Nephron progenitor cell (in vitro differentiated cells): ENCODE results near the gene COL5A1.
A peak's percentile ranks its signal among the peaks of the same experiment; 100 is the strongest.

Experiments
- DNase-seq: peaks from one replicate; pipeline ENCODE4 v3.0.0; 2021
- H3K27ac Mint-ChIP-seq: 2 replicates; pipeline ENCODE4 v1.8.0; 2021; ENCODE audit warnings: mild to moderate bottlenecking, moderate library complexity, mixed read lengths
- H3K27me3 Mint-ChIP-seq: 2 replicates; pipeline ENCODE4 v1.8.0; 2021; ENCODE audit warnings: mild to moderate bottlenecking, low read depth, mixed read lengths; ENCODE audit not compliant: poor library complexity
- H3K36me3 Mint-ChIP-seq: 2 replicates; pipeline ENCODE4 v1.8.0; 2021; ENCODE audit warnings: low read depth, mixed read lengths
- H3K4me1 Mint-ChIP-seq: 2 replicates; pipeline ENCODE4 v1.8.0; 2021; ENCODE audit warnings: mixed read lengths
- H3K4me3 Mint-ChIP-seq: 2 replicates; pipeline ENCODE4 v1.8.0; 2021; ENCODE audit warnings: mild to moderate bottlenecking, moderate library complexity, mixed read lengths
- H3K9me3 Mint-ChIP-seq: 2 replicates; pipeline ENCODE4 v1.8.0; 2021; ENCODE audit warnings: mild to moderate bottlenecking, moderate library complexity, mixed read lengths
- CTCF ChIP-seq: fragments of 200-600 bp; sonication (generic); IDR thresholded peaks from 2 replicates; pipeline ENCODE4 v1.5.0; 2021; ENCODE audit warnings: antibody characterized with exemption

The COL5A1 gene

GRCh38 chr9:134755221-134755907 lies 113.8 kb downstream of the COL5A1 start:
- no peaks in the 10 kb centered on the region for H3K4me1 Mint-ChIP-seq
- no peaks in the 10 kb centered on the region for H3K27me3 Mint-ChIP-seq
- no peak for DNase-seq
- TF ChIP-seq CTCF: no peak
- H3K36me3 Mint-ChIP-seq: peaks cover under 1% of the 10 kb centered on the region
- no peak overlapping the region for H3K27ac Mint-ChIP-seq
- H3K4me3 Mint-ChIP-seq: no peak overlapping the region
- H3K9me3 Mint-ChIP-seq: no peaks in the 10 kb centered on the region

GRCh38 chr9:134756098-134756497 lies 114.5 kb downstream of the COL5A1 start:
- TF ChIP-seq CTCF: no peak
- H3K9me3 Mint-ChIP-seq: peaks cover 3% of the 10 kb centered on the region
- H3K27ac Mint-ChIP-seq: peak overlapping the region; percentile 58
- no peaks in the 10 kb centered on the region for H3K27me3 Mint-ChIP-seq
- no peaks in the 10 kb centered on the region for H3K4me1 Mint-ChIP-seq
- no peak for DNase-seq
- peaks cover 8% of the 10 kb centered on the region for H3K36me3 Mint-ChIP-seq
- no peak overlapping the region for H3K4me3 Mint-ChIP-seq

- no peak for TF ChIP-seq CTCF
- Mint-ChIP-seq H3K4me3 (no peak overlapping the region), H3K9me3 (peaks cover 3% of the 10 kb centered on the region), H3K4me1 (no peaks in the 10 kb centered on the region), H3K27ac (peak overlapping the region; percentile 68), H3K27me3 (no peaks in the 10 kb centered on the region), H3K36me3 (peaks cover 14% of the 10 kb centered on the region)
- no peak for DNase-seq
These were observed 115.8 kb downstream of the COL5A1 start for GRCh38 chr9:134757216-134757975.

- H3K4me1 Mint-ChIP-seq: no peaks in the 10 kb centered on the region
- H3K27ac Mint-ChIP-seq: peak overlapping the region; percentile 17
- H3K27me3 Mint-ChIP-seq: no peaks in the 10 kb centered on the region
- peaks cover 14% of the 10 kb centered on the region for H3K36me3 Mint-ChIP-seq
- no peak for DNase-seq
- no peak for TF ChIP-seq CTCF
- peaks cover 3% of the 10 kb centered on the region for H3K9me3 Mint-ChIP-seq
- H3K4me3 Mint-ChIP-seq: no peak overlapping the region
These were observed 117.5 kb downstream of the COL5A1 start for GRCh38 chr9:134758949-134759607.

GRCh38 chr9:134759913-134760312 lies 118.3 kb downstream of the COL5A1 start:
- Mint-ChIP-seq H3K27me3 (no peaks in the 10 kb centered on the region), H3K4me1 (no peaks in the 10 kb centered on the region), H3K36me3 (peaks cover 14% of the 10 kb centered on the region), H3K4me3 (no peak overlapping the region), H3K9me3 (peaks cover 3% of the 10 kb centered on the region), H3K27ac (no peak overlapping the region)
- no peak for DNase-seq
- no peak for TF ChIP-seq CTCF
